C4-2B (cell line): ENCODE data around the gene TPBGL.

Experiments used
- ZFX ChIP-seq: fragments of 450-650 bp; IDR thresholded peaks from 2 replicates; pipeline ENCODE4 v1.6.1; 2017
- TF ChIP-seq, protein P1 (sequence below): fragments of 450-650 bp; conservative IDR thresholded peaks from 2 replicates; pipeline ENCODE4 v1.5.1; 2017; ENCODE audit warnings: mild to moderate bottlenecking

DNA sequence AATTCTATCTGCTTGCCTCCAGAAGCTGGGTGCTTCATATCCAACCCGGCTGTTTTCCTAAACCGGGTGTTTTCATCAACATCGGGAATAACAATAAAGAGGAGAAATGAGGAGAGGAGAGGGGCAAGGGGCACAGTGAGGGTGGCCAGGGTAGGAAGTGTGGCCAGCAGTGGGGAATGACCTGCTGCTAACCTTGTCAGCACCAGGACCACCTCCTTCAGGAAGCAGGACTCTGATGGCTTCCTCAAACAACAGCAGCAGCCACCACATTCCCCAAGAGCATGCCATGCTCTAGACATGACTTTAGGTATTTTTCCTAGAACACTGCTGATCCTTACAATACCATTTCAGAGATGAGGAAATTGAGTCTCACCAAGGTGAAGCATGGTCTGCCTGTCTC, 52.4 kb downstream of the TPBGL start:
- TF ChIP-seq, protein P1, sequence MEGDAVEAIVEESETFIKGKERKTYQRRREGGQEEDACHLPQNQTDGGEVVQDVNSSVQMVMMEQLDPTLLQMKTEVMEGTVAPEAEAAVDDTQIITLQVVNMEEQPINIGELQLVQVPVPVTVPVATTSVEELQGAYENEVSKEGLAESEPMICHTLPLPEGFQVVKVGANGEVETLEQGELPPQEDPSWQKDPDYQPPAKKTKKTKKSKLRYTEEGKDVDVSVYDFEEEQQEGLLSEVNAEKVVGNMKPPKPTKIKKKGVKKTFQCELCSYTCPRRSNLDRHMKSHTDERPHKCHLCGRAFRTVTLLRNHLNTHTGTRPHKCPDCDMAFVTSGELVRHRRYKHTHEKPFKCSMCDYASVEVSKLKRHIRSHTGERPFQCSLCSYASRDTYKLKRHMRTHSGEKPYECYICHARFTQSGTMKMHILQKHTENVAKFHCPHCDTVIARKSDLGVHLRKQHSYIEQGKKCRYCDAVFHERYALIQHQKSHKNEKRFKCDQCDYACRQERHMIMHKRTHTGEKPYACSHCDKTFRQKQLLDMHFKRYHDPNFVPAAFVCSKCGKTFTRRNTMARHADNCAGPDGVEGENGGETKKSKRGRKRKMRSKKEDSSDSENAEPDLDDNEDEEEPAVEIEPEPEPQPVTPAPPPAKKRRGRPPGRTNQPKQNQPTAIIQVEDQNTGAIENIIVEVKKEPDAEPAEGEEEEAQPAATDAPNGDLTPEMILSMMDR: no peak
- no peak for TF ChIP-seq ZFX
